Naive thymus-derived CD4-positive, alpha-beta T cell (primary cell): ENCODE data around the gene APOA1. TPM values are rescaled to one million over a fixed set of nuclear protein-coding genes. Genes with fewer than 3 reads are reported as not detected.

ENCODE experiments used
- ATAC-seq: fragments of 150-1000 bp; cut with Tn5 transposase; 2 replicates; pipeline ENCODE4 v1.10.0; 2021; ENCODE audit warnings: mild to moderate bottlenecking, moderate library complexity
- CTCF ChIA-PET: fragments of 350-600 bp; sonication (Branson Sonifier 250); formaldehyde crosslinking; loops from one replicate; lab custom pipeline; 2021; ENCODE audit warnings: antibody characterized with exemption; lab: Charles Lee
- POLR2A ChIA-PET: fragments of 350-600 bp; sonication (Branson Sonifier 250); formaldehyde crosslinking; loops from one replicate; lab custom pipeline; 2021; ENCODE audit warnings: antibody characterized with exemption, inconsistent platforms; lab: Charles Lee
- DNase-seq, 9 donors: peaks; one replicate each; pipeline versions ENCODE4 v3.0.0 to v3.0.0-alpha.2; 2020 to 2022; ENCODE audit warnings: mixed read lengths in 1 of 9
- H3K27ac ChIP-seq: one replicate; pipeline ENCODE4 v1.7.0; 2013; ENCODE audit warnings: mild to moderate bottlenecking, low read depth, low read length, moderate library complexity
- H3K27me3 ChIP-seq, 2 donors: one replicate each; pipeline ENCODE4 v1.7.0; 2013; ENCODE audit warnings: low read length in 2 of 2, mild to moderate bottlenecking in 2 of 2, moderate library complexity in 2 of 2; ENCODE audit not compliant: control insufficient read depth in 2 of 2, insufficient read depth in 2 of 2
- H3K36me3 ChIP-seq, 3 experiments: 1 replicate in 2 of 3; 2 replicates in 1 of 3; pipeline ENCODE4 v1.7.0; 2013; ENCODE audit warnings: low read length in 3 of 3, mild to moderate bottlenecking in 3 of 3, moderate library complexity in 1 of 3; ENCODE audit not compliant: insufficient read depth in 3 of 3, control insufficient read depth in 2 of 3
- H3K4me1 ChIP-seq, 2 donors: one replicate each; pipeline ENCODE4 v1.7.0; 2013; ENCODE audit warnings: low read length in 2 of 2, mild to moderate bottlenecking in 2 of 2, moderate library complexity in 1 of 2; ENCODE audit not compliant: control insufficient read depth in 2 of 2, insufficient read depth in 2 of 2
- H3K4me3 ChIP-seq: 2 replicates; pipeline ENCODE4 v1.7.0; 2013; ENCODE audit warnings: mild to moderate bottlenecking, low read length
- H3K9me3 ChIP-seq, 3 experiments: 1 replicate in 2 of 3; 2 replicates in 1 of 3; pipeline ENCODE4 v1.7.0; 2013; ENCODE audit warnings: low read length in 3 of 3; ENCODE audit not compliant: control insufficient read depth in 2 of 3
- H3K27ac Mint-ChIP-seq, 9 donors: one replicate each; pipeline ENCODE4 v1.8.0; 2020 to 2022; ENCODE audit warnings: mixed read lengths in 9 of 9, mild to moderate bottlenecking in 8 of 9, moderate library complexity in 5 of 9, inconsistent platforms in 2 of 9
- H3K27me3 Mint-ChIP-seq, 5 donors: one replicate each; pipeline ENCODE4 v1.8.0; 2021 to 2022; ENCODE audit warnings: mixed read lengths in 5 of 5, mild to moderate bottlenecking in 1 of 5
- H3K36me3 Mint-ChIP-seq, 5 donors: one replicate each; pipeline ENCODE4 v1.8.0; 2020 to 2022; ENCODE audit warnings: mixed read lengths in 5 of 5, mild to moderate bottlenecking in 3 of 5, inconsistent platforms in 1 of 5
- H3K4me1 Mint-ChIP-seq, 7 donors: one replicate each; pipeline ENCODE4 v1.8.0; 2020 to 2022; ENCODE audit warnings: mixed read lengths in 7 of 7, mild to moderate bottlenecking in 3 of 7, inconsistent platforms in 1 of 7
- H3K4me3 Mint-ChIP-seq, 10 donors: one replicate each; pipeline ENCODE4 v1.8.0; 2020 to 2022; ENCODE audit warnings: mild to moderate bottlenecking in 10 of 10, mixed read lengths in 10 of 10, moderate library complexity in 6 of 10, inconsistent platforms in 2 of 10
- H3K9me3 Mint-ChIP-seq, 11 donors: one replicate each; pipeline ENCODE4 v1.8.0; 2020 to 2022; ENCODE audit warnings: mixed read lengths in 11 of 11, mild to moderate bottlenecking in 4 of 11, inconsistent platforms in 1 of 11, moderate library complexity in 1 of 11
- intact Hi-C, 2 donors: fragments of 100-400 bp; cut with micrococcal nuclease; formaldehyde crosslinking; loops; one replicate each; pipeline ENCODE4 v1.15.1; 2023
- polyA plus RNA-seq, 2 donors: library from polyadenylated mRNA; unstranded; fragments of 300-500 nt; fragmentation: Illumina TruSeq; gene quantifications; one replicate each; pipeline ENCODE4 v1.2.3, GENCODE V29; 2021
- total RNA-seq, 6 experiments: library from RNA in 5 of 6; stranded (reverse) in 5 of 6; gene quantifications; 1 replicate in 5 of 6; 2 replicates in 1 of 6; pipeline ENCODE4 v1.2.3 and lab custom pipeline; 2021 to 2026

Gene APOA1
- total and polyA plus RNA-seq, 7 experiments from 2014 or later: 0.24 to 0.70 (median 0.51) TPM; not detected in 2

DNA sequence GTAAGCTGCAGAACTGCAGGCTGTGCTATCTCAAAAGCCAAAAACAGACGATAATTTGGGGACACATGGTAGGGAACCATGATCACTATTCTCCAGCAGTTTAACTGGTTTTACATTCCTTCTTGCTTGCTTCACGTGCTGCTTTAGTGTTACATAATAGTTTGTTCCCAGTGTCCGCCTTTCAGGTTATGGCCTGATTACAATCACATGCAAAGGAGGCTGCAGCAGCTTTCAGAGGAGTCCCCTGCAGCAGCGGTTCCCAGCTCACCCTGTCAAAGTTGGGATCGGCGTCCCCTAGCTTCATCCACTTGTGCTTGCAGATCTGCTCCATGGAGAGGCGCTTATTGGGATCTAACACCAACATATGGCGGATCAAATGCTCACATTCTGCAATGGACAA, 39.2 kb upstream of the APOA1 start:
- H3K9me3 Mint-ChIP-seq: no peaks in the 10 kb centered on the region
- no peaks in the 10 kb centered on the region for H3K27me3 Mint-ChIP-seq
- H3K4me3 Mint-ChIP-seq: no peak overlapping the region
- H3K27ac ChIP-seq: no peak overlapping the region
- ATAC-seq: no peak
- intact Hi-C loops: no loop called here
- CTCF ChIA-PET: interaction anchor here (0.6 to 1.0 kb wide), 3 partner anchors 228 to 232 kb away, joined by 3 to 4 read pairs (median 3); no protein-coding TSS in a partner anchor
- DNase-seq: no peak
- peaks cover 0 to 17% (median 9%) of the 10 kb centered on the region in 7 donors for H3K4me1 Mint-ChIP-seq
- no peak overlapping the region for H3K4me3 ChIP-seq
- POLR2A ChIA-PET: interaction anchor here (0.7 kb wide), 1 partner anchor 247 kb away, joined by 3 read pairs; no protein-coding TSS in a partner anchor
- no peak overlapping the region for H3K27ac Mint-ChIP-seq
- H3K36me3 Mint-ChIP-seq: peaks cover 14 to 53% (median 23%) of the 10 kb centered on the region in 5 donors
- no peaks in the 10 kb centered on the region for H3K4me1 ChIP-seq
- H3K9me3 ChIP-seq: no peaks in the 10 kb centered on the region
- peaks cover 12 to 47% (median 14%) of the 10 kb centered on the region in 3 experiments for H3K36me3 ChIP-seq
- no peaks in the 10 kb centered on the region for H3K27me3 ChIP-seq

DNA sequence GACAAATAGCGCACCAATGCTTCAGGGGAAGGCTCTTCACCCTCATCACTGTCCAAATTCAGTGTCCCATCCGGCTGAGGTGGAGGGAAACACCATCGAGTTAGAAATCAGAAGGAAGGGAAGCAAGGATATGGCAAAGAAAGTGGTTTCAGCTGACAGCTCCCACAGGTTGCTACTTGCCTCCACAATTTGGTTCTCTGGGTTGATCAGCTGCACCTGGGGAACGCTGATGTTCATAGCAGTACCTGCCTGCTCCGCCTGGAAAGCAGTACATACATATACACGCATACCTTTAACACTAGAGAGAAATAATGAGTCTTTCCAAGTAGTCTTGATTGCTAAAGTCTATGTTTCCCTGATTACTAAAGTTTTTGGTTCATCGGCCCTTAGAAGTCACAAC, 37.8 kb upstream of the APOA1 start:
- POLR2A ChIA-PET: no interaction called here
- H3K4me1 ChIP-seq: no peaks in the 10 kb centered on the region
- Mint-ChIP-seq H3K36me3 (peaks cover 21 to 61% (median 28%) of the 10 kb centered on the region in 5 donors), H3K4me3 (no peak overlapping the region), H3K9me3 (no peaks in the 10 kb centered on the region), H3K27me3 (no peaks in the 10 kb centered on the region), H3K27ac (peak overlapping the region in 1 of 9 donors; percentile 32), H3K4me1 (peaks cover 0 to 21% (median 5%) of the 10 kb centered on the region in 7 donors)
- no peak overlapping the region for H3K27ac ChIP-seq
- no peak for DNase-seq
- no peak overlapping the region for H3K4me3 ChIP-seq
- CTCF ChIA-PET: no interaction called here
- ATAC-seq: no peak
- intact Hi-C loops: no loop called here
- H3K27me3 ChIP-seq: no peaks in the 10 kb centered on the region
- no peaks in the 10 kb centered on the region for H3K9me3 ChIP-seq
- H3K36me3 ChIP-seq: peaks cover 12 to 61% (median 18%) of the 10 kb centered on the region in 3 experiments

DNA sequence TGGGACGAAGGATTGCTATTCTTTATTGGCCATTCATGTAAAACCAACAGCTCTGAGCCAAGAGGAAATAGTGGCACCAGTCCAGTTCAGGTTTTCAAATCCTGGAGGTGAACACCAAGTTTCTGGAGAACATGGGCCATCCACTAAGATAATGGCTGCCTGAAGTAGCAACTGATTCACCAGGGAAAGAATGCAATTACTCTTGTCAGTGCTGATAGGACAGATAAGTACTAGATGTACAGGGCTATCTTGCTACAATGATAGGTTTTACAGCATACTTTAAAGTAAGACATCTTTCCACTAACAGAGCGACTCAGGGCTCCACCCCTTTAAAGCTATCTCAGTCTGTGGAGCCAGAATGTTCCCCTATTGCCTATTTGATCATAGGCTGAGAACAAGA, 36.8 kb upstream of the APOA1 start:
- no peaks in the 10 kb centered on the region for H3K9me3 Mint-ChIP-seq
- H3K9me3 ChIP-seq: no peaks in the 10 kb centered on the region
- H3K4me3 Mint-ChIP-seq: no peak overlapping the region
- H3K27me3 Mint-ChIP-seq: no peaks in the 10 kb centered on the region
- ATAC-seq (no peak), DNase-seq (no peak)
- no peaks in the 10 kb centered on the region for H3K27me3 ChIP-seq
- H3K4me1 Mint-ChIP-seq: peaks cover 0 to 21% (median 0%) of the 10 kb centered on the region in 7 donors
- POLR2A ChIA-PET: no interaction called here
- CTCF ChIA-PET: no interaction called here
- intact Hi-C loops: no loop called here
- H3K4me1 ChIP-seq: no peaks in the 10 kb centered on the region
- H3K36me3 Mint-ChIP-seq: peaks cover 21 to 70% (median 32%) of the 10 kb centered on the region in 5 donors
- no peak overlapping the region for H3K27ac ChIP-seq
- peaks cover 12 to 70% (median 27%) of the 10 kb centered on the region in 3 experiments for H3K36me3 ChIP-seq
- H3K27ac Mint-ChIP-seq: no peak overlapping the region
- no peak overlapping the region for H3K4me3 ChIP-seq

DNA sequence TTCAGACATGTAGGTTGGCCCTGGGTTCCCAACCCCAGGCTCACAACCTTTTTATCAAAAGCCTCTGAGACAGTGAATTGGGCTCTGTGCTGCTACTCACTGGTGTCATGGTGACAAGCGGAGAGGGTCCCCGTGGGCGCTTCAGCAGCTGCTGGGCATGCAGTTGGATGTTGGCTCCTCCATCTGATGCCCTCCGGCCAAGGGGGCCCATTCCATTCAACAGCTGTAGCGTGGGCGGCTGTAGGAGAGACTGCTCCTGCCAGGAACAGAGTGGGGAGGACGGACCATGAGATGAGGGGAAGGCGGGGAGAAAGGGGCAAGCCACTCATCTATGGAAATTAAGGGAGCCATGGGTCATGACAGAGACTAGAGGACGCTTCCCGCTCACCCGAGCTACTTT, 36.0 kb upstream of the APOA1 start:
- no peak overlapping the region for H3K27ac ChIP-seq
- no peak overlapping the region for H3K4me3 ChIP-seq
- ChIA-PET POLR2A (no interaction called here), CTCF (no interaction called here)
- peaks cover 0 to 21% (median 0%) of the 10 kb centered on the region in 7 donors for H3K4me1 Mint-ChIP-seq
- H3K36me3 Mint-ChIP-seq: peaks cover 24 to 75% (median 35%) of the 10 kb centered on the region in 5 donors
- H3K27me3 ChIP-seq: no peaks in the 10 kb centered on the region
- H3K9me3 Mint-ChIP-seq: no peaks in the 10 kb centered on the region
- no peaks in the 10 kb centered on the region for H3K4me1 ChIP-seq
- peaks cover 12 to 77% (median 29%) of the 10 kb centered on the region in 3 experiments for H3K36me3 ChIP-seq
- no peaks in the 10 kb centered on the region for H3K27me3 Mint-ChIP-seq
- H3K27ac Mint-ChIP-seq: no peak overlapping the region
- no peak for ATAC-seq
- intact Hi-C loops: no loop called here
- no peak for DNase-seq
- no peaks in the 10 kb centered on the region for H3K9me3 ChIP-seq
- no peak overlapping the region for H3K4me3 Mint-ChIP-seq

DNA sequence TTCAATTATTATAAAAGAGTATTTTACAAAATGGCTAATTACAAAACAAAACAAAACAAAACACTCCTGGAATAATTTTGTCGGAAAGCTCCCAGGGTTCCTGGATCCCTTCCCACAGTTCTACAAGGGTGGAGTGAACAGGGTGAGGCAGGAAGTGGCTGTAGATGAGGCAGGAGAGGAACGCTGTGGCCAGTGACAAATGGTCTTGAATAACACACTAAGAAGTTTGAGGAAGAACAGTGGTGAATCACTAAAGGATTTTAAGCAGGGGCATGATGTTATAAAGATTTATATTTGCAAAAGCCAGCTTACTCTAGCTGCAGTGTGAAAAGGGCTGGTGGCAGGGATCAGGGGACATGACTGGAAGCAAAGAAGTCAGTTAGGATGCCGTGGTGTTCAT, 33.8 kb upstream of the APOA1 start:
- Histone ChIP-seq H3K9me3 (no peaks in the 10 kb centered on the region), H3K4me3 (no peak overlapping the region), H3K36me3 (peaks cover 25 to 93% (median 40%) of the 10 kb centered on the region in 3 experiments), H3K4me1 (no peaks in the 10 kb centered on the region), H3K27ac (no peak overlapping the region), H3K27me3 (no peaks in the 10 kb centered on the region)
- Mint-ChIP-seq H3K36me3 (peaks cover 29 to 90% (median 46%) of the 10 kb centered on the region in 5 donors), H3K4me1 (peaks cover 0 to 21% (median 0%) of the 10 kb centered on the region in 7 donors), H3K9me3 (no peaks in the 10 kb centered on the region), H3K27ac (no peak overlapping the region), H3K4me3 (no peak overlapping the region), H3K27me3 (no peaks in the 10 kb centered on the region)
- POLR2A ChIA-PET: no interaction called here
- CTCF ChIA-PET: interaction anchor here (1.5 kb wide), 1 partner anchor 80 kb away, joined by 3 read pairs; no protein-coding TSS in a partner anchor
- no peak for ATAC-seq
- DNase-seq: no peak
- intact Hi-C loops: no loop called here

DNA sequence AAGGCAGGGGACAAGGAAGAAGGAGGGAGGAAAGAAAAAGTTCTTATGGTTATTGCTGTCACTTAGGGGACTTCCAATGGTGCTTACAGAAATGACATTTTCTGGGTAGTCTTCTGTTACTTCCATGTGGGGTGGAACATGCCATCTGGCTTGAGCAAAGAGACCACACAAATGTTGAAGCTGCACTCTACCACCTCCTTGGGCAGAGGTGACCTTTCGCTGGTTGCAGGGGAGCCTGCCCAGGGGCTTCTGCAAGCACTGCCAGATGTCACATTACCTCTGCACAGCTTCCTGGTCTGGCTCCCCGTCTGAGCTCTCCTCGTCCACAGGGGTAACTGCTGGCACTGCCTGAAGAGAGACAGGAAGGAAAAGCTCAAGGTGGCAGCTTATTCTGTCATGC, 32.6 kb upstream of the APOA1 start:
- Mint-ChIP-seq H3K27ac (peak overlapping the region in 2 of 9 donors; percentile 30 to 36), H3K27me3 (no peaks in the 10 kb centered on the region), H3K4me3 (no peak overlapping the region), H3K36me3 (peaks cover 36 to 89% (median 47%) of the 10 kb centered on the region in 5 donors), H3K4me1 (peaks cover 0 to 21% (median 3%) of the 10 kb centered on the region in 7 donors), H3K9me3 (no peaks in the 10 kb centered on the region)
- DNase-seq (no peak), ATAC-seq (no peak)
- Histone ChIP-seq H3K9me3 (no peaks in the 10 kb centered on the region), H3K36me3 (peaks cover 25 to 93% (median 33%) of the 10 kb centered on the region in 3 experiments), H3K4me3 (no peak overlapping the region), H3K27ac (no peak overlapping the region), H3K27me3 (no peaks in the 10 kb centered on the region), H3K4me1 (no peaks in the 10 kb centered on the region)
- ChIA-PET POLR2A (no interaction called here), CTCF (no interaction called here)
- intact Hi-C loops: no loop called here

DNA sequence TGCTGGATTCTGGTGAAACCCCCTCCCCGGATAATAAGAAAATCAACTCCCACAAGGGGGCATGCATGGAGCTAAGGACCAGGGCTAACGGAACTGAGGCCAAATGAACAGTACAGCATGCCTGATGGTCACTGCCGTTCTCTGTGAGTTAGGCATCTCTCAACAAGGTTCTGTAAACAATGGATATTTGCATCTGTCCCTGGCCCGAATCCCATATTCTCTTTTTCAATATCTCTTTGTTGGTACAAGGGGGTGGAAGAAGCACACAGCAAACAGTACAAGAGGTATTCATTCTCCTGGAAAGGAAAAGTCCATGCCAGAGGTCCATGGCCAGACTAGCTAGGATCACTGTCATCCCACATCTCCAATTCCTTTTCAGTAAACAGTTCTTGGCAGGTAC, 32.2 kb upstream of the APOA1 start:
- Mint-ChIP-seq H3K9me3 (no peaks in the 10 kb centered on the region), H3K36me3 (peaks cover 36 to 85% (median 52%) of the 10 kb centered on the region in 5 donors), H3K27ac (peak overlapping the region in 1 of 9 donors; percentile 36), H3K27me3 (no peaks in the 10 kb centered on the region), H3K4me3 (no peak overlapping the region), H3K4me1 (peaks cover 0 to 21% (median 3%) of the 10 kb centered on the region in 7 donors)
- Histone ChIP-seq H3K4me1 (no peaks in the 10 kb centered on the region), H3K27ac (no peak overlapping the region), H3K36me3 (peaks cover 25 to 93% (median 33%) of the 10 kb centered on the region in 3 experiments), H3K27me3 (no peaks in the 10 kb centered on the region), H3K9me3 (no peaks in the 10 kb centered on the region), H3K4me3 (no peak overlapping the region)
- ChIA-PET CTCF (no interaction called here), POLR2A (interaction anchor here (0.7 kb wide), 1 partner anchor 225 kb away, joined by 4 read pairs; no protein-coding TSS in a partner anchor)
- ATAC-seq (no peak), DNase-seq (no peak)
- intact Hi-C loops: no loop called here
